CD4-positive, alpha-beta memory T cell (primary cell): ENCODE results near the gene PTBP2. TPM values are rescaled to one million over a fixed set of nuclear protein-coding genes. Genes with fewer than 3 reads are reported as not detected.

ENCODE experiments used
- CTCF ChIA-PET: fragments of 350-600 bp; sonication (Branson Sonifier 250); formaldehyde crosslinking; loops from one replicate; lab custom pipeline; 2021; ENCODE audit warnings: inconsistent platforms; ENCODE audit not compliant: partially characterized antibody; lab: Charles Lee
- POLR2A ChIA-PET: fragments of 350-600 bp; sonication (Branson Sonifier 250); formaldehyde crosslinking; loops from one replicate; lab custom pipeline; 2021; ENCODE audit not compliant: partially characterized antibody; lab: Charles Lee
- DNase-seq, 5 donors: peaks; one replicate each; pipeline versions ENCODE4 v3.0.0 to v3.0.0-alpha.2; 2020 to 2022; ENCODE audit warnings: mixed read lengths in 1 of 5
- H3K27ac ChIP-seq: one replicate; pipeline ENCODE4 v1.7.0; 2013; ENCODE audit warnings: low read depth, low read length
- H3K27me3 ChIP-seq: 2 replicates; pipeline ENCODE4 v1.7.0; 2013; ENCODE audit warnings: mild to moderate bottlenecking, low read length, moderate library complexity; ENCODE audit not compliant: insufficient read depth
- H3K36me3 ChIP-seq: 2 replicates; pipeline ENCODE4 v1.7.0; 2013; ENCODE audit warnings: mild to moderate bottlenecking, low read length, moderate library complexity; ENCODE audit not compliant: insufficient read depth
- H3K4me1 ChIP-seq: 2 replicates; pipeline ENCODE4 v1.7.0; 2013; ENCODE audit warnings: mild to moderate bottlenecking, low read length, moderate library complexity; ENCODE audit not compliant: insufficient read depth
- H3K4me3 ChIP-seq, 2 donors: one replicate each; pipeline ENCODE4 v1.7.0; 2013; ENCODE audit warnings: low read length in 2 of 2, mild to moderate bottlenecking in 1 of 2
- H3K9me3 ChIP-seq, 2 donors: one replicate each; pipeline ENCODE4 v1.7.0; 2013; ENCODE audit warnings: low read length in 2 of 2, control low read depth in 1 of 2; ENCODE audit not compliant: control insufficient read depth in 1 of 2
- H3K27ac Mint-ChIP-seq, 7 donors: one replicate each; pipeline ENCODE4 v1.8.0; 2020 to 2021; ENCODE audit warnings: mixed read lengths in 7 of 7, mild to moderate bottlenecking in 6 of 7, inconsistent platforms in 3 of 7, moderate library complexity in 3 of 7
- H3K27me3 Mint-ChIP-seq, 2 donors: one replicate each; pipeline ENCODE4 v1.8.0; 2020 to 2021; ENCODE audit warnings: mixed read lengths in 2 of 2
- H3K36me3 Mint-ChIP-seq, 2 donors: one replicate each; pipeline ENCODE4 v1.8.0; 2020 to 2021; ENCODE audit warnings: mixed read lengths in 2 of 2, inconsistent platforms in 1 of 2, mild to moderate bottlenecking in 1 of 2
- H3K4me1 Mint-ChIP-seq, 4 donors: one replicate each; pipeline ENCODE4 v1.8.0; 2020 to 2021; ENCODE audit warnings: mixed read lengths in 4 of 4, mild to moderate bottlenecking in 1 of 4
- H3K4me3 Mint-ChIP-seq, 8 donors: one replicate each; pipeline ENCODE4 v1.8.0; 2020 to 2021; ENCODE audit warnings: mixed read lengths in 8 of 8, mild to moderate bottlenecking in 7 of 8, moderate library complexity in 6 of 8, inconsistent platforms in 3 of 8
- H3K9me3 Mint-ChIP-seq, 8 donors: one replicate each; pipeline ENCODE4 v1.8.0; 2020 to 2021; ENCODE audit warnings: mixed read lengths in 8 of 8, mild to moderate bottlenecking in 5 of 8, inconsistent platforms in 3 of 8, moderate library complexity in 1 of 8
- intact Hi-C: fragments of 100-400 bp; cut with micrococcal nuclease; formaldehyde crosslinking; loops from one replicate; pipeline ENCODE4 v1.15.1; 2023
- polyA plus RNA-seq, 2 donors: library from polyadenylated mRNA; unstranded; fragments of 300-500 nt; fragmentation: Illumina TruSeq; gene quantifications; one replicate each; pipeline ENCODE4 v1.2.3, GENCODE V29; 2021
- total RNA-seq, 2 experiments: library from RNA; stranded (reverse); gene quantifications; one replicate each; pipeline ENCODE4 v1.2.3, GENCODE V29; 2021

PTBP2 gene
- total and polyA plus RNA-seq, 4 experiments from 2014 or later = 1.5 to 21.0 (median 11.8) TPM

GRCh38 chr1:96843601-96844000 is 122.0 kb downstream of the PTBP2 start:
- Histone ChIP-seq H3K9me3 (no peaks in the 10 kb centered on the region), H3K4me3 (no peak overlapping the region), H3K36me3 (no peaks in the 10 kb centered on the region), H3K4me1 (no peaks in the 10 kb centered on the region), H3K27ac (no peak overlapping the region), H3K27me3 (no peaks in the 10 kb centered on the region)
- Mint-ChIP-seq H3K36me3 (no peaks in the 10 kb centered on the region), H3K4me1 (peaks cover 0 to 4% (median under 1%) of the 10 kb centered on the region in 4 donors), H3K9me3 (no peaks in the 10 kb centered on the region), H3K27ac (no peak overlapping the region), H3K27me3 (peaks cover 3 to 4% of the 10 kb centered on the region in 2 donors), H3K4me3 (no peak overlapping the region)
- ChIA-PET CTCF (no interaction called here), POLR2A (no interaction called here)
- DNase-seq = no peak
- intact Hi-C loops = loop anchor here (10.0 kb wide), 1 partner anchor 609 kb away; no protein-coding TSS in a partner anchor

- intact Hi-C loops = loop anchor here (10.0 kb wide), 1 partner anchor 611 kb away; no protein-coding TSS in a partner anchor
- H3K4me3 ChIP-seq = no peak overlapping the region
- Mint-ChIP-seq H3K4me3 (no peak overlapping the region), H3K27ac (no peak overlapping the region), H3K9me3 (no peaks in the 10 kb centered on the region), H3K27me3 (peaks cover 3 to 4% of the 10 kb centered on the region in 2 donors), H3K4me1 (peaks cover 0 to 4% (median under 1%) of the 10 kb centered on the region in 4 donors), H3K36me3 (no peaks in the 10 kb centered on the region)
- no peaks in the 10 kb centered on the region for H3K36me3 ChIP-seq
- peak in 3 of 5 donors; percentile 1 to 7 (median 5) for DNase-seq
- no peaks in the 10 kb centered on the region for H3K4me1 ChIP-seq
- no peak overlapping the region for H3K27ac ChIP-seq
- CTCF ChIA-PET = no interaction called here
- POLR2A ChIA-PET = no interaction called here
- no peaks in the 10 kb centered on the region for H3K27me3 ChIP-seq
- no peaks in the 10 kb centered on the region for H3K9me3 ChIP-seq
Measured at GRCh38 chr1:96845464-96845863, 123.9 kb downstream of the PTBP2 start.

DNA sequence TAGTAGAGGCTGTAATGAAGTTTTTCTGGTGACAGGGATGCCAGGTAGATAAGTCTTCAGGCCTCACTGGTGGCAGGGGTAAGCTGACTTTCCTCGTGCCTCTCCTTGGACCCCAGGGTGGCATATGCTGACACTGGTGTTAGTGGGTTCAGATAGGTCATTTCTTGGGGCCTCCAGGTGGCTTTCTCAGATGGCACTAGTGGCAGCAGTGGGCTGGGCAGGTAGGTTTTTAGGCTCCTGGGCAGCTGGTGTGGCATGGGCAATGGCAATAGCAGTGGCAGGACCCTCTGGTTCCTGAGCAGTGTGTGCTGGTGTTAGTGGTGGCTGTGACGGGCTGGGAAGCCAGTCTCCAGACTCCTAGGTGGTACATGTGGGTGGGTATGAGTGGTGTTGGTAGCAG is 140.3 kb downstream of the PTBP2 start:
- Mint-ChIP-seq H3K4me1 (no peaks in the 10 kb centered on the region), H3K4me3 (no peak overlapping the region), H3K27ac (no peak overlapping the region), H3K9me3 (peaks cover 0 to 13% (median 3%) of the 10 kb centered on the region in 8 donors), H3K27me3 (peaks cover 0 to 5% of the 10 kb centered on the region in 2 donors), H3K36me3 (no peaks in the 10 kb centered on the region)
- no peaks in the 10 kb centered on the region for H3K36me3 ChIP-seq
- H3K27me3 ChIP-seq = no peaks in the 10 kb centered on the region
- H3K9me3 ChIP-seq = no peaks in the 10 kb centered on the region
- ChIA-PET CTCF (no interaction called here), POLR2A (no interaction called here)
- no peak for DNase-seq
- H3K4me3 ChIP-seq = no peak overlapping the region
- no peaks in the 10 kb centered on the region for H3K4me1 ChIP-seq
- no peak overlapping the region for H3K27ac ChIP-seq
- intact Hi-C loops = no loop called here

GRCh38 chr1:96863449-96863848 is 141.9 kb downstream of the PTBP2 start:
- Histone ChIP-seq H3K4me3 (no peak overlapping the region), H3K9me3 (no peaks in the 10 kb centered on the region), H3K27ac (no peak overlapping the region), H3K36me3 (no peaks in the 10 kb centered on the region), H3K27me3 (no peaks in the 10 kb centered on the region), H3K4me1 (no peaks in the 10 kb centered on the region)
- Mint-ChIP-seq H3K9me3 (peaks cover 0 to 13% (median 3%) of the 10 kb centered on the region in 8 donors), H3K27me3 (peaks cover 0 to 3% of the 10 kb centered on the region in 2 donors), H3K27ac (no peak overlapping the region), H3K36me3 (no peaks in the 10 kb centered on the region), H3K4me3 (no peak overlapping the region), H3K4me1 (no peaks in the 10 kb centered on the region)
- DNase-seq = no peak
- CTCF ChIA-PET = no interaction called here
- intact Hi-C loops = no loop called here
- POLR2A ChIA-PET = no interaction called here
